ENCODE data around the gene AGPAT4.

DNA sequence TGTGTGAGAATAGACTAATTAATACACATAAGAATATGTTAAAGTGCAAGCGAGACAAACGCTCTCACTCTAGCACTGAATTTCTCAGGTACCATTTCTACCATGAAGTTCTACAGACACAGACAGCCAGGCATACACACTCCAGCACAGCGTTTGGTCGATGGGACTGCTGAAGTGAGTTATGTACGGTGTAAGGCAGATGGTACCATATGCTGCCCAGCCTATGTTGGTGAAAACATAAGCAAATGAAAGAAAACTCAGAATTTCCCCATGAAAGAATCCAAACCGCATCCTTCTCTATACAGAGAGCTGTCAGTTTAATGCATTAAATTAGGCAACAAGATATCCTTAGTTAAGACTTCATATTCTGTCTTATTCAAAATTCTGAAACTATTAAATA lies 34.9 kb downstream of the AGPAT4 start:
- TF ChIP-seq, protein P1, sequence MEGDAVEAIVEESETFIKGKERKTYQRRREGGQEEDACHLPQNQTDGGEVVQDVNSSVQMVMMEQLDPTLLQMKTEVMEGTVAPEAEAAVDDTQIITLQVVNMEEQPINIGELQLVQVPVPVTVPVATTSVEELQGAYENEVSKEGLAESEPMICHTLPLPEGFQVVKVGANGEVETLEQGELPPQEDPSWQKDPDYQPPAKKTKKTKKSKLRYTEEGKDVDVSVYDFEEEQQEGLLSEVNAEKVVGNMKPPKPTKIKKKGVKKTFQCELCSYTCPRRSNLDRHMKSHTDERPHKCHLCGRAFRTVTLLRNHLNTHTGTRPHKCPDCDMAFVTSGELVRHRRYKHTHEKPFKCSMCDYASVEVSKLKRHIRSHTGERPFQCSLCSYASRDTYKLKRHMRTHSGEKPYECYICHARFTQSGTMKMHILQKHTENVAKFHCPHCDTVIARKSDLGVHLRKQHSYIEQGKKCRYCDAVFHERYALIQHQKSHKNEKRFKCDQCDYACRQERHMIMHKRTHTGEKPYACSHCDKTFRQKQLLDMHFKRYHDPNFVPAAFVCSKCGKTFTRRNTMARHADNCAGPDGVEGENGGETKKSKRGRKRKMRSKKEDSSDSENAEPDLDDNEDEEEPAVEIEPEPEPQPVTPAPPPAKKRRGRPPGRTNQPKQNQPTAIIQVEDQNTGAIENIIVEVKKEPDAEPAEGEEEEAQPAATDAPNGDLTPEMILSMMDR (IDR thresholded peaks at IDR 0.05): no peak
- no peak for TF ChIP-seq EP300 (IDR thresholded peaks at IDR 0.05)
